CD4-positive, CD25-positive, alpha-beta regulatory T cell (primary cell): ENCODE measurements around the gene FAM3B. TPM values are rescaled to one million over a fixed set of nuclear protein-coding genes. Genes with fewer than 3 reads are reported as not detected.

Experiments
- ATAC-seq, 2 donors: fragments of 150-1000 bp; cut with Tn5 transposase; one replicate each; pipeline ENCODE4 v1.10.0; 2021; ENCODE audit warnings: low read depth in 2 of 2, moderate number of reproducible peaks in 2 of 2, moderate library complexity in 1 of 2
- DNase-seq, 3 donors: peaks; one replicate each; pipeline versions ENCODE4 v3.0.0 to v3.0.0-alpha.2; 2012 to 2022; ENCODE audit warnings: mixed read lengths in 1 of 3
- H3K27ac ChIP-seq: one replicate; pipeline ENCODE4 v1.7.0; 2013; ENCODE audit warnings: mild to moderate bottlenecking, low read length; ENCODE audit not compliant: insufficient read depth, poor library complexity, severe bottlenecking
- H3K27me3 ChIP-seq: one replicate; pipeline ENCODE4 v1.7.0; 2013; ENCODE audit warnings: low read length; ENCODE audit not compliant: control insufficient read depth, insufficient read depth
- H3K36me3 ChIP-seq: one replicate; pipeline ENCODE4 v1.7.0; 2013; ENCODE audit warnings: mild to moderate bottlenecking, low read length, moderate library complexity; ENCODE audit not compliant: control insufficient read depth, insufficient read depth
- H3K4me1 ChIP-seq: 2 replicates; pipeline ENCODE4 v1.7.0; 2013; ENCODE audit warnings: mild to moderate bottlenecking, low read length; ENCODE audit not compliant: insufficient read depth, control insufficient read depth, poor library complexity, severe bottlenecking
- H3K4me3 ChIP-seq: one replicate; pipeline ENCODE4 v1.7.0; 2013; ENCODE audit warnings: low read depth, mild to moderate bottlenecking, low read length, moderate library complexity
- H3K9me3 ChIP-seq, 2 experiments: 1 replicate in 1 of 2; 2 replicates in 1 of 2; pipeline ENCODE4 v1.7.0; 2013; ENCODE audit warnings: low read length in 2 of 2, mild to moderate bottlenecking in 1 of 2, moderate library complexity in 1 of 2; ENCODE audit not compliant: control insufficient read depth in 2 of 2
- H3K27ac Mint-ChIP-seq, 3 donors: one replicate each; pipeline ENCODE4 v1.8.0; 2020 to 2022; ENCODE audit warnings: mild to moderate bottlenecking in 3 of 3, mixed read lengths in 3 of 3, moderate library complexity in 2 of 3
- H3K27me3 Mint-ChIP-seq: one replicate; pipeline ENCODE4 v1.8.0; 2022; ENCODE audit warnings: mild to moderate bottlenecking, mixed read lengths
- H3K36me3 Mint-ChIP-seq: one replicate; pipeline ENCODE4 v1.8.0; 2020; ENCODE audit warnings: mixed read lengths
- H3K4me1 Mint-ChIP-seq, 4 donors: one replicate each; pipeline ENCODE4 v1.8.0; 2020 to 2022; ENCODE audit warnings: mixed read lengths in 4 of 4, mild to moderate bottlenecking in 1 of 4
- H3K4me3 Mint-ChIP-seq, 4 donors: one replicate each; pipeline ENCODE4 v1.8.0; 2020 to 2022; ENCODE audit warnings: mild to moderate bottlenecking in 4 of 4, mixed read lengths in 4 of 4, moderate library complexity in 3 of 4
- H3K9me3 Mint-ChIP-seq, 7 donors: one replicate each; pipeline ENCODE4 v1.8.0; 2020 to 2022; ENCODE audit warnings: mixed read lengths in 7 of 7, mild to moderate bottlenecking in 3 of 7, moderate library complexity in 2 of 7
- polyA plus RNA-seq, 4 donors: library from polyadenylated mRNA; unstranded; fragments of 300-500 nt; fragmentation: Illumina TruSeq; gene quantifications; one replicate each; pipeline ENCODE4 v1.2.3, GENCODE V29; 2021
- total RNA-seq: library from RNA; stranded (reverse); gene quantifications from one replicate; pipeline ENCODE4 v1.2.3, GENCODE V29; 2022

Gene FAM3B
- total and polyA plus RNA-seq, 5 donors from 2014 or later, result not detected

GRCh38 chr21:41283211-41283818 is 33.3 kb upstream of the FAM3B start:
- H3K9me3 Mint-ChIP-seq, result peaks cover 0 to 3% (median 0%) of the 10 kb centered on the region in 7 donors
- H3K4me1 Mint-ChIP-seq, result peaks cover 0 to 4% (median 1%) of the 10 kb centered on the region in 4 donors
- Histone ChIP-seq H3K36me3 (no peaks in the 10 kb centered on the region), H3K9me3 (no peaks in the 10 kb centered on the region), H3K27me3 (peaks cover 5% of the 10 kb centered on the region), H3K27ac (no peak overlapping the region), H3K4me3 (no peak overlapping the region), H3K4me1 (no peaks in the 10 kb centered on the region)
- DNase-seq, result peak; percentile 32 to 69 (median 69)
- peaks cover 13% of the 10 kb centered on the region for H3K27me3 Mint-ChIP-seq
- no peaks in the 10 kb centered on the region for H3K36me3 Mint-ChIP-seq
- H3K4me3 Mint-ChIP-seq, result no peak overlapping the region
- H3K27ac Mint-ChIP-seq, result no peak overlapping the region
- peak; percentile 87 for ATAC-seq

- ATAC-seq (no peak), DNase-seq (no peak)
- H3K36me3 ChIP-seq, result no peaks in the 10 kb centered on the region
- no peak overlapping the region for H3K27ac ChIP-seq
- no peaks in the 10 kb centered on the region for H3K27me3 ChIP-seq
- no peaks in the 10 kb centered on the region for H3K4me1 ChIP-seq
- Mint-ChIP-seq H3K36me3 (no peaks in the 10 kb centered on the region), H3K27me3 (peaks cover 14% of the 10 kb centered on the region), H3K4me1 (peaks cover 0 to 9% (median 1%) of the 10 kb centered on the region in 4 donors), H3K9me3 (no peaks in the 10 kb centered on the region), H3K4me3 (no peak overlapping the region), H3K27ac (no peak overlapping the region)
- H3K4me3 ChIP-seq, result no peak overlapping the region
- no peaks in the 10 kb centered on the region for H3K9me3 ChIP-seq
These were observed 27.2 kb upstream of the FAM3B start for GRCh38 chr21:41289431-41289830.

- ATAC-seq (no peak), DNase-seq (no peak)
- Mint-ChIP-seq H3K9me3 (no peaks in the 10 kb centered on the region), H3K4me3 (peak overlapping the region in 1 of 4 donors; percentile 44), H3K36me3 (no peaks in the 10 kb centered on the region), H3K27me3 (peaks cover 14% of the 10 kb centered on the region), H3K27ac (no peak overlapping the region), H3K4me1 (peaks cover 0 to 9% (median 1%) of the 10 kb centered on the region in 4 donors)
- Histone ChIP-seq H3K36me3 (no peaks in the 10 kb centered on the region), H3K4me1 (no peaks in the 10 kb centered on the region), H3K4me3 (no peak overlapping the region), H3K27ac (no peak overlapping the region), H3K27me3 (no peaks in the 10 kb centered on the region), H3K9me3 (no peaks in the 10 kb centered on the region)
These were observed 26.3 kb upstream of the FAM3B start for GRCh38 chr21:41290106-41290799.

- H3K4me1 ChIP-seq, result no peaks in the 10 kb centered on the region
These were observed 21.9 kb upstream of the FAM3B start for GRCh38 chr21:41294548-41295231.

GRCh38 chr21:41295721-41296254 is 20.8 kb upstream of the FAM3B start:
- Histone ChIP-seq H3K27me3 (peaks cover 7% of the 10 kb centered on the region), H3K4me1 (no peaks in the 10 kb centered on the region), H3K4me3 (no peak overlapping the region), H3K9me3 (no peaks in the 10 kb centered on the region), H3K36me3 (no peaks in the 10 kb centered on the region), H3K27ac (no peak overlapping the region)
- Mint-ChIP-seq H3K27ac (no peak overlapping the region), H3K9me3 (peaks cover 0 to 13% (median 0%) of the 10 kb centered on the region in 7 donors), H3K4me1 (peaks cover 0 to 9% (median 1%) of the 10 kb centered on the region in 4 donors), H3K4me3 (no peak overlapping the region), H3K27me3 (peaks cover 8% of the 10 kb centered on the region), H3K36me3 (no peaks in the 10 kb centered on the region)
- ATAC-seq (no peak), DNase-seq (no peak)

More at GRCh38 chr21:41294548-41295231, 21.9 kb upstream of the FAM3B start:
- H3K27me3 Mint-ChIP-seq, result peaks cover 12% of the 10 kb centered on the region
- H3K36me3 Mint-ChIP-seq, result no peaks in the 10 kb centered on the region
- Histone ChIP-seq H3K27me3 (peaks cover 7% of the 10 kb centered on the region), H3K4me3 (no peak overlapping the region), H3K27ac (no peak overlapping the region), H3K9me3 (no peaks in the 10 kb centered on the region), H3K36me3 (no peaks in the 10 kb centered on the region)
- H3K4me1 Mint-ChIP-seq, result peaks cover 0 to 9% (median 1%) of the 10 kb centered on the region in 4 donors
- no peak overlapping the region for H3K4me3 Mint-ChIP-seq
- DNase-seq, result no peak
- no peak for ATAC-seq
- H3K9me3 Mint-ChIP-seq, result peaks cover 0 to 13% (median 0%) of the 10 kb centered on the region in 7 donors
- H3K27ac Mint-ChIP-seq, result peak overlapping the region in 1 of 3 donors; percentile 33

- DNase-seq, result no peak
- Histone ChIP-seq H3K36me3 (no peaks in the 10 kb centered on the region), H3K27me3 (peaks cover 1% of the 10 kb centered on the region), H3K4me3 (no peak overlapping the region), H3K9me3 (peaks cover 0 to 2% of the 10 kb centered on the region in 2 experiments), H3K27ac (no peak overlapping the region), H3K4me1 (no peaks in the 10 kb centered on the region)
- no peaks in the 10 kb centered on the region for H3K36me3 Mint-ChIP-seq
- no peak for ATAC-seq
- H3K9me3 Mint-ChIP-seq, result peaks cover 0 to 8% (median 2%) of the 10 kb centered on the region in 7 donors
- no peaks in the 10 kb centered on the region for H3K4me1 Mint-ChIP-seq
- no peak overlapping the region for H3K27ac Mint-ChIP-seq
- no peak overlapping the region for H3K4me3 Mint-ChIP-seq
- H3K27me3 Mint-ChIP-seq, result peaks cover 16% of the 10 kb centered on the region
These were observed 13.6 kb upstream of the FAM3B start for GRCh38 chr21:41302976-41303375.

- ATAC-seq (no peak), DNase-seq (no peak)
- Mint-ChIP-seq H3K27me3 (peaks cover 16% of the 10 kb centered on the region), H3K36me3 (no peaks in the 10 kb centered on the region), H3K4me1 (no peaks in the 10 kb centered on the region), H3K9me3 (peaks cover 0 to 3% (median 0%) of the 10 kb centered on the region in 7 donors), H3K27ac (no peak overlapping the region), H3K4me3 (no peak overlapping the region)
- Histone ChIP-seq H3K4me1 (no peaks in the 10 kb centered on the region), H3K9me3 (peaks cover 0 to 2% of the 10 kb centered on the region in 2 experiments), H3K27me3 (no peaks in the 10 kb centered on the region), H3K36me3 (no peaks in the 10 kb centered on the region), H3K4me3 (no peak overlapping the region), H3K27ac (no peak overlapping the region)
These were observed 12.4 kb upstream of the FAM3B start for GRCh38 chr21:41304068-41304720.
